Neural crest cell (in vitro differentiated cells): Measurements from ENCODE around the gene NELL2. TPM values are rescaled to one million over a fixed set of nuclear protein-coding genes. Genes with fewer than 3 reads are reported as not detected.

Experiments used
- DNase-seq: peaks from one replicate; pipeline ENCODE4 v3.0.0; 2021; ENCODE audit warnings: low read depth, mixed read lengths, low spot score
- H3K27ac Mint-ChIP-seq: one replicate; pipeline ENCODE4 v1.8.0; 2021; ENCODE audit warnings: mild to moderate bottlenecking, mixed read lengths; ENCODE audit not compliant: unreplicated experiment
- H3K27me3 Mint-ChIP-seq: 2 replicates; pipeline ENCODE4 v1.8.0; 2021; ENCODE audit warnings: low read depth, mild to moderate bottlenecking, mixed read lengths
- H3K36me3 Mint-ChIP-seq: 2 replicates; pipeline ENCODE4 v1.8.0; 2021; ENCODE audit warnings: low read depth, mild to moderate bottlenecking, mixed read lengths
- H3K4me1 Mint-ChIP-seq: 2 replicates; pipeline ENCODE4 v1.8.0; 2021; ENCODE audit warnings: mixed read lengths
- H3K4me3 Mint-ChIP-seq: one replicate; pipeline ENCODE4 v1.8.0; 2021; ENCODE audit warnings: mild to moderate bottlenecking, mixed read lengths
- H3K9me3 Mint-ChIP-seq: 2 replicates; pipeline ENCODE4 v1.8.0; 2021; ENCODE audit warnings: mixed read lengths
- CTCF ChIP-seq: fragments of 200-600 bp; sonication (generic); conservative IDR thresholded peaks from 2 replicates; pipeline ENCODE4 v1.5.0; 2021; ENCODE audit warnings: antibody characterized with exemption, mild to moderate bottlenecking
- total RNA-seq: library from RNA; stranded (reverse); gene quantifications from 2 replicates; pipeline ENCODE4 v1.2.1, GENCODE V29; 2021

Gene NELL2
- total RNA-seq, 1 donor from 2014 or later, result 101 TPM

GRCh38 chr12:44618946-44619345, 257.2 kb downstream of the NELL2 start:
- DNase-seq, result no peak
- no peaks in the 10 kb centered on the region for H3K36me3 Mint-ChIP-seq
- no peak overlapping the region for H3K27ac Mint-ChIP-seq
- no peak for TF ChIP-seq CTCF
- no peaks in the 10 kb centered on the region for H3K27me3 Mint-ChIP-seq
- no peaks in the 10 kb centered on the region for H3K4me1 Mint-ChIP-seq
- no peaks in the 10 kb centered on the region for H3K9me3 Mint-ChIP-seq
- H3K4me3 Mint-ChIP-seq, result no peak overlapping the region

GRCh38 chr12:44616402-44616801, 259.7 kb downstream of the NELL2 start:
- H3K9me3 Mint-ChIP-seq, result no peaks in the 10 kb centered on the region
- H3K36me3 Mint-ChIP-seq, result no peaks in the 10 kb centered on the region
- no peak for TF ChIP-seq CTCF
- H3K4me3 Mint-ChIP-seq, result no peak overlapping the region
- H3K27ac Mint-ChIP-seq, result no peak overlapping the region
- H3K4me1 Mint-ChIP-seq, result no peaks in the 10 kb centered on the region
- DNase-seq, result no peak
- H3K27me3 Mint-ChIP-seq, result no peaks in the 10 kb centered on the region

- H3K9me3 Mint-ChIP-seq, result no peaks in the 10 kb centered on the region
- peaks cover 5% of the 10 kb centered on the region for H3K4me1 Mint-ChIP-seq
- no peaks in the 10 kb centered on the region for H3K27me3 Mint-ChIP-seq
- H3K27ac Mint-ChIP-seq, result no peak overlapping the region
- H3K4me3 Mint-ChIP-seq, result no peak overlapping the region
- no peak for DNase-seq
- no peak for TF ChIP-seq CTCF
- peaks cover 8% of the 10 kb centered on the region for H3K36me3 Mint-ChIP-seq
Measured at GRCh38 chr12:44611538-44611937, 264.6 kb downstream of the NELL2 start.

GRCh38 chr12:44603701-44604100, 272.4 kb downstream of the NELL2 start:
- TF ChIP-seq CTCF, result no peak
- H3K27me3 Mint-ChIP-seq, result no peaks in the 10 kb centered on the region
- H3K27ac Mint-ChIP-seq, result no peak overlapping the region
- peaks cover 13% of the 10 kb centered on the region for H3K36me3 Mint-ChIP-seq
- no peak for DNase-seq
- no peak overlapping the region for H3K4me3 Mint-ChIP-seq
- no peaks in the 10 kb centered on the region for H3K9me3 Mint-ChIP-seq
- peaks cover 7% of the 10 kb centered on the region for H3K4me1 Mint-ChIP-seq

GRCh38 chr12:44592626-44593025, 283.5 kb downstream of the NELL2 start:
- no peak for DNase-seq
- peaks cover 12% of the 10 kb centered on the region for H3K36me3 Mint-ChIP-seq
- no peak overlapping the region for H3K4me3 Mint-ChIP-seq
- peaks cover 9% of the 10 kb centered on the region for H3K9me3 Mint-ChIP-seq
- no peaks in the 10 kb centered on the region for H3K27me3 Mint-ChIP-seq
- no peak overlapping the region for H3K27ac Mint-ChIP-seq
- TF ChIP-seq CTCF, result no peak
- no peaks in the 10 kb centered on the region for H3K4me1 Mint-ChIP-seq

- H3K4me1 Mint-ChIP-seq, result no peaks in the 10 kb centered on the region
- H3K4me3 Mint-ChIP-seq, result no peak overlapping the region
- DNase-seq, result no peak
- H3K9me3 Mint-ChIP-seq, result peaks cover 9% of the 10 kb centered on the region
- H3K27ac Mint-ChIP-seq, result no peak overlapping the region
- H3K36me3 Mint-ChIP-seq, result peaks cover 12% of the 10 kb centered on the region
- TF ChIP-seq CTCF, result no peak
- no peaks in the 10 kb centered on the region for H3K27me3 Mint-ChIP-seq
Measured at GRCh38 chr12:44589697-44590096, 286.4 kb downstream of the NELL2 start.
